H1 (cell line): Measurements from ENCODE around the gene HIVEP3. TPM values are rescaled to one million over a fixed set of nuclear protein-coding genes. Genes with fewer than 3 reads are reported as not detected.

ENCODE experiments used
- CTCF ChIA-PET: fragments of 300-600 bp; sonication (Branson Sonifier 250); formaldehyde crosslinking; loops from one replicate; lab custom pipeline; 2021; ENCODE audit not compliant: partially characterized antibody; lab: Charles Lee
- POLR2A ChIA-PET: fragments of 300-600 bp; sonication (Branson Sonifier 250); formaldehyde crosslinking; loops from one replicate; lab custom pipeline; 2021; ENCODE audit warnings: inconsistent platforms; ENCODE audit not compliant: partially characterized antibody; lab: Charles Lee
- DNase-seq, 2 experiments: peaks; one replicate each; pipeline versions ENCODE4 v3.0.0 to v3.0.0-alpha.2; 2010 to 2022; ENCODE audit warnings: low spot score in 2 of 2, low read depth in 1 of 2, mixed read lengths in 1 of 2
- FAIRE-seq: peaks from 2 replicates; lab custom pipeline; 2011; peaks lifted over from hg19 to GRCh38; lab: Jason Lieb, UNC
- H2AFZ ChIP-seq: 2 replicates; pipeline ENCODE4 v1.8.1; 2012; ENCODE audit warnings: low read length, inconsistent platforms
- H2AK5ac ChIP-seq: 2 replicates; pipeline ENCODE4 v1.6.1; 2013; ENCODE audit warnings: low read depth, low read length
- H2BK120ac ChIP-seq: replicated peaks from 2 replicates; pipeline ENCODE3; 2013; ENCODE audit warnings: low read depth, low read length, inconsistent platforms
- H2BK12ac ChIP-seq: 2 replicates; pipeline ENCODE4 v1.6.1; 2013; ENCODE audit warnings: low read depth, low read length
- H2BK15ac ChIP-seq: 2 replicates; pipeline ENCODE4 v1.6.1; 2013; ENCODE audit warnings: low read length
- H2BK20ac ChIP-seq: 2 replicates; pipeline ENCODE4 v1.6.1; 2013; ENCODE audit warnings: low read length
- H2BK5ac ChIP-seq: 2 replicates; pipeline ENCODE4 v1.6.1; 2013; ENCODE audit warnings: low read depth, low read length
- H3K14ac ChIP-seq: 2 replicates; pipeline ENCODE4 v1.6.1; 2013; ENCODE audit warnings: inconsistent platforms; ENCODE audit not compliant: insufficient read length
- H3K18ac ChIP-seq: 2 replicates; pipeline ENCODE4 v1.6.1; 2013; ENCODE audit warnings: low read length; ENCODE audit errors: extremely low read depth
- H3K23ac ChIP-seq: 2 replicates; pipeline ENCODE4 v1.6.1; 2013; ENCODE audit warnings: inconsistent platforms; ENCODE audit not compliant: insufficient read length
- H3K23me2 ChIP-seq: 2 replicates; pipeline ENCODE4 v1.6.1; 2013; ENCODE audit warnings: low read depth, low read length
- H3K27ac ChIP-seq: 2 replicates; pipeline ENCODE4 v1.6.1; 2011; ENCODE audit warnings: low read depth, low read length, inconsistent platforms
- H3K27me3 ChIP-seq, 4 experiments: replicated peaks in 1 of 4; 1 replicate in 1 of 4; 2 replicates in 3 of 4; pipeline versions ENCODE4 v1.6.1 to v1.8.1; 2011 to 2013; ENCODE audit warnings: low read length in 3 of 4, mild to moderate bottlenecking in 3 of 4, inconsistent platforms in 2 of 4, mixed read lengths in 2 of 4, moderate library complexity in 1 of 4; ENCODE audit not compliant: control insufficient read depth in 3 of 4, insufficient read depth in 3 of 4; ENCODE audit errors: extremely low read depth in 1 of 4
- H3K36me3 ChIP-seq, 4 experiments: 2 replicates each; pipeline versions ENCODE4 v1.6.1 to v1.8.1; 2011 to 2013; ENCODE audit warnings: mild to moderate bottlenecking in 4 of 4, low read length in 3 of 4, moderate library complexity in 2 of 4, control low read depth in 1 of 4, inconsistent platforms in 1 of 4; ENCODE audit not compliant: insufficient read depth in 4 of 4, control insufficient read depth in 2 of 4
- H3K4ac ChIP-seq: replicated peaks from 2 replicates; pipeline ENCODE3; 2013; ENCODE audit warnings: low read length, low read depth, mixed read lengths, inconsistent platforms; ENCODE audit not compliant: insufficient read length
- H3K4me1 ChIP-seq, 4 experiments: replicated peaks in 1 of 4; 1 replicate in 1 of 4; 2 replicates in 3 of 4; pipeline versions ENCODE4 v1.6.1 to v1.8.1; 2011 to 2013; ENCODE audit warnings: low read length in 3 of 4, inconsistent platforms in 2 of 4, mixed read lengths in 1 of 4; ENCODE audit not compliant: insufficient read depth in 4 of 4, control insufficient read depth in 3 of 4
- H3K4me2 ChIP-seq, 2 experiments: 2 replicates each; pipeline versions ENCODE4 v1.6.1 to v1.8.1; 2011 to 2013; ENCODE audit warnings: low read depth in 2 of 2, low read length in 2 of 2, control low read depth in 1 of 2, inconsistent platforms in 1 of 2, mild to moderate bottlenecking in 1 of 2; ENCODE audit not compliant: insufficient read depth in 1 of 2
- H3K4me3 ChIP-seq, 4 experiments: fragments of 200-600, 300-600 bp in 1 of 4; sonication (generic), shearing (Covaris generic), sonication (Bioruptor Twin) in 1 of 4; 2 replicates each; pipeline versions ENCODE4 v1.5.1 to v1.8.1; 2011 to 2016; ENCODE audit warnings: low read length in 4 of 4, low read depth in 3 of 4, control low read depth in 2 of 4, inconsistent platforms in 2 of 4, mild to moderate bottlenecking in 2 of 4, mixed read lengths in 1 of 4, moderate library complexity in 1 of 4; ENCODE audit not compliant: insufficient read depth in 2 of 4; ENCODE audit errors: extremely low read depth in 1 of 4
- H3K56ac ChIP-seq: replicated peaks from 2 replicates; pipeline ENCODE3; 2013; ENCODE audit warnings: low read depth, mild to moderate bottlenecking, mixed read lengths, low read length, inconsistent platforms; ENCODE audit not compliant: insufficient read length
- H3K79me1 ChIP-seq: 2 replicates; pipeline ENCODE4 v1.6.1; 2013; ENCODE audit warnings: low read depth, low read length, control low read depth
- H3K79me2 ChIP-seq, 2 experiments: 2 replicates each; pipeline versions ENCODE4 v1.6.1 to v1.8.1; 2012 to 2013; ENCODE audit warnings: low read length in 2 of 2, mild to moderate bottlenecking in 2 of 2, inconsistent platforms in 1 of 2; ENCODE audit not compliant: insufficient read depth in 2 of 2, control insufficient read depth in 1 of 2
- H3K9ac ChIP-seq, 4 experiments: replicated peaks in 1 of 4; 1 replicate in 1 of 4; 2 replicates in 3 of 4; pipeline versions ENCODE4 v1.6.1 to v1.8.1; 2011 to 2013; ENCODE audit warnings: low read depth in 3 of 4, low read length in 3 of 4, control low read depth in 2 of 4, mild to moderate bottlenecking in 2 of 4, moderate library complexity in 2 of 4, inconsistent platforms in 1 of 4; ENCODE audit errors: extremely low read depth in 1 of 4
- H3K9me3 ChIP-seq, 2 experiments: 2 replicates each; pipeline versions ENCODE4 v1.6.1 to v1.8.1; 2012 to 2013; ENCODE audit warnings: mild to moderate bottlenecking in 2 of 2, moderate library complexity in 2 of 2, control low read depth in 1 of 2, inconsistent platforms in 1 of 2, low read depth in 1 of 2, low read length in 1 of 2, mixed read lengths in 1 of 2; ENCODE audit not compliant: insufficient read depth in 2 of 2
- H4K20me1 ChIP-seq, 2 experiments: replicated peaks in 1 of 2; 2 replicates each; pipeline versions ENCODE3 to v1.8.1; 2011 to 2013; ENCODE audit warnings: inconsistent platforms in 2 of 2, low read length in 2 of 2, mild to moderate bottlenecking in 1 of 2; ENCODE audit not compliant: insufficient read depth in 2 of 2, control insufficient read depth in 1 of 2
- H4K5ac ChIP-seq: 2 replicates; pipeline ENCODE4 v1.6.1; 2013; ENCODE audit warnings: low read length, low read depth, mixed read lengths, inconsistent platforms; ENCODE audit not compliant: insufficient read length
- H4K8ac ChIP-seq: 2 replicates; pipeline ENCODE4 v1.8.0; 2013; ENCODE audit warnings: mild to moderate bottlenecking, moderate library complexity, low read length, inconsistent platforms; ENCODE audit not compliant: insufficient read depth; ENCODE audit errors: extremely low read depth
- H4K91ac ChIP-seq: replicated peaks from 2 replicates; pipeline ENCODE3; 2013; ENCODE audit warnings: low read length, mixed read lengths, inconsistent platforms; ENCODE audit not compliant: insufficient read length
- CEBPB ChIP-seq: IDR thresholded peaks from 2 replicates; pipeline ENCODE4 v1.6.1; 2012; ENCODE audit warnings: low read depth, low read length
- EGR1 ChIP-seq: IDR thresholded peaks from 2 replicates; pipeline ENCODE4 v1.6.1; 2011; ENCODE audit warnings: low read depth, low read length, borderline replicate concordance
- EZH2 ChIP-seq: fragments of 200-600 bp; sonication (generic); IDR thresholded peaks from 2 replicates; pipeline ENCODE4 v1.7.1; 2012; ENCODE audit warnings: low read depth, mild to moderate bottlenecking, moderate library complexity, low read length, inconsistent platforms; ENCODE audit not compliant: severe bottlenecking
- HDAC6 ChIP-seq: IDR thresholded peaks from one replicate; pipeline ENCODE4 v1.7.1; 2012; ENCODE audit warnings: low read depth, mild to moderate bottlenecking, inconsistent platforms, low read length, moderate library complexity
- NRF1 ChIP-seq: IDR thresholded peaks from 2 replicates; pipeline ENCODE4 v1.6.1; 2011; ENCODE audit warnings: mild to moderate bottlenecking, low read depth, low read length, improper control_type of control experiment
- POLR2A ChIP-seq, 2 experiments: IDR thresholded peaks; 1 replicate in 1 of 2; 2 replicates in 1 of 2; pipeline ENCODE4 v1.6.1; 2011; ENCODE audit warnings: low read depth in 2 of 2, low read length in 2 of 2, mild to moderate bottlenecking in 2 of 2; ENCODE audit errors: control extremely low read depth in 1 of 2
- SP4 ChIP-seq: IDR thresholded peaks from 2 replicates; pipeline ENCODE4 v1.6.1; 2012; ENCODE audit warnings: low read length, inconsistent platforms
- TBP ChIP-seq: IDR thresholded peaks from 2 replicates; pipeline ENCODE4 v1.6.1; 2011; ENCODE audit warnings: low read depth, low read length, improper control_type of control experiment
- YY1 ChIP-seq: IDR thresholded peaks from 2 replicates; pipeline ENCODE4 v1.6.1; 2011; ENCODE audit warnings: low read depth, mild to moderate bottlenecking, low read length
- WGBS, 2 experiments: shearing (Covaris generic) in 1 of 2; methylation state at CpG; one replicate each; pipeline versions ENCODE4 v1.1.6 to v1.1.7; 2013 to 2015; ENCODE audit warnings: low lambda C conversion rate in 2 of 2, mixed read lengths in 2 of 2, inconsistent platforms in 1 of 2, low coverage in 1 of 2, missing lambda C conversion rate in 1 of 2; ENCODE audit not compliant: insufficient replicate concordance in 2 of 2, insufficient coverage in 1 of 2, insufficient read length in 1 of 2; ENCODE audit errors: extremely low coverage in 1 of 2, missing lambda C conversion rate in 1 of 2; 5-methylcytosine and 5-hydroxymethylcytosine counted together
- polyA plus RNA-seq, 7 experiments: library from polyadenylated mRNA; depleted of rRNA in 3 of 7; stranded (reverse) in 5 of 7; unstranded in 2 of 7; fragments of >200 nt in 5 of 7; fragments of 200-250 nt in 2 of 7; gene quantifications; 1 replicate in 5 of 7; 2 replicates in 1 of 7; 4 replicates in 1 of 7; pipeline versions ENCODE4 v1.2.1 to v1.2.3, GENCODE V29; 2011 to 2013; ENCODE audit warnings: missing spikeins in 2 of 7, mixed read lengths in 2 of 7
- total RNA-seq: library from RNA; stranded (reverse); fragmentation: NEBNext Ultra II Directional; extraction: Animal tissue kit (Norgen Biotek cat#: 25700); gene quantifications from 2 replicates; pipeline ENCODE4 v1.2.1, GENCODE V29; 2021

HIVEP3 gene
- total and polyA plus RNA-seq, 2 of the 8 experiments (the other 6 are each of a cell fraction or from before 2014, with no cell fraction given) = 0.24 to 0.69 TPM

DNA sequence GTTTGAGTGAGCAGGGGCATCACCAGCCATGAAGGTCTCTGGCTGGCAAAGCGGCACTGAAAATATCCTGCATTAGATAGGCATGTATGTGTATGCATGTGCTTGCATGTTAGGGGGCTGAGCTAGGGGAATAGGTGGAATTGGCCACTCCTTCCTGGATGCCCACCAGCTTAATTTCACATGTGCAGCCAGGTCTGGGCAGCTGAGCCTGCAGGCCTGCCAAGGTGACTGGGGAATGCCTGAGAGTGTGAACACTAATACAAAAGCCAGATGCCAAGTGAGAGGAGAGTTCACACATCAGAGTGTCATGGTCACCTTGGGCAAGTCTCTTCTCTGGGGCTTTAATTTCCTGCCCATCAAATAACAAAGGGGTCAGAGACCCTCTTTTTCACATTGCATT lies 155.9 kb downstream of the HIVEP3 start:
- H3K9me3 ChIP-seq = no peaks in the 10 kb centered on the region
- 0 out of 2 replicates have a peak overlapping the region, but pooled peaks have one; percentile 9 for H2BK12ac ChIP-seq

More for the DNA sequence above, 155.9 kb downstream of the HIVEP3 start:
- Histone ChIP-seq H2BK15ac (no peak overlapping the region), H4K91ac (no peak overlapping the region), H3K4me2 (no peak overlapping the region), H3K4me3 (no peak overlapping the region), H3K4ac (no peak overlapping the region), H3K23ac (no peak overlapping the region), H3K4me1 (peaks cover 0 to 2% (median 0%) of the 10 kb centered on the region in 4 experiments; a peak in 2 of 7 replicates), H4K5ac (no peak overlapping the region), H3K9ac (no peak overlapping the region), H3K18ac (no peak overlapping the region), H3K27ac (no peak overlapping the region), H3K36me3 (no peaks in the 10 kb centered on the region; a peak in 1 of 8 replicates), H3K14ac (no peak overlapping the region), H2AFZ (no peak overlapping the region), H2BK5ac (no peak overlapping the region), H2BK120ac (no peak overlapping the region), H4K20me1 (no peaks in the 10 kb centered on the region), H3K79me2 (no peaks in the 10 kb centered on the region; a peak in 1 of 4 replicates), H3K23me2 (no peaks in the 10 kb centered on the region), H3K79me1 (no peaks in the 10 kb centered on the region; the same call in 1 of the 2 replicates), H4K8ac (no peak overlapping the region), H3K27me3 (no peaks in the 10 kb centered on the region), H3K56ac (no peak overlapping the region), H2AK5ac (no peak overlapping the region), H2BK20ac (no peak overlapping the region)
- CTCF ChIA-PET = interaction anchor here (0.7 to 1.2 kb wide), 6 partner anchors 14 to 189 kb away, joined by 3 to 6 read pairs (median 3); no protein-coding TSS in a partner anchor
- FAIRE-seq (no peak), DNase-seq (no peak)
- POLR2A ChIA-PET = no interaction called here
- 93% methylated on average over 1 of the region's 1 CpG; no CpG with 5 or more reads in 1 of the 2 experiments for WGBS, 2 experiments
- TF ChIP-seq TBP (no peak), HDAC6 (no peak), POLR2A (IDR thresholded peaks at IDR 0.05; ENCODE audit: control extremely low read depth in 1 of 2, low read depth in 2 of 2, low read length in 2 of 2) (no peak), SP4 (no peak), CEBPB (no peak), NRF1 (no peak), EZH2 (no peak), YY1 (no peak), EGR1 (no peak)
